Inflammatory macrophage treated with lipopolysaccharide for 4 hours (primary cell): ENCODE data around the gene XYLT1.
A peak's percentile ranks its signal among the peaks of the same experiment; 100 is the strongest.

Experiments used
- DNase-seq: peaks from one replicate; pipeline ENCODE4 v3.0.0-alpha.2; 2020

XYLT1 gene

DNA sequence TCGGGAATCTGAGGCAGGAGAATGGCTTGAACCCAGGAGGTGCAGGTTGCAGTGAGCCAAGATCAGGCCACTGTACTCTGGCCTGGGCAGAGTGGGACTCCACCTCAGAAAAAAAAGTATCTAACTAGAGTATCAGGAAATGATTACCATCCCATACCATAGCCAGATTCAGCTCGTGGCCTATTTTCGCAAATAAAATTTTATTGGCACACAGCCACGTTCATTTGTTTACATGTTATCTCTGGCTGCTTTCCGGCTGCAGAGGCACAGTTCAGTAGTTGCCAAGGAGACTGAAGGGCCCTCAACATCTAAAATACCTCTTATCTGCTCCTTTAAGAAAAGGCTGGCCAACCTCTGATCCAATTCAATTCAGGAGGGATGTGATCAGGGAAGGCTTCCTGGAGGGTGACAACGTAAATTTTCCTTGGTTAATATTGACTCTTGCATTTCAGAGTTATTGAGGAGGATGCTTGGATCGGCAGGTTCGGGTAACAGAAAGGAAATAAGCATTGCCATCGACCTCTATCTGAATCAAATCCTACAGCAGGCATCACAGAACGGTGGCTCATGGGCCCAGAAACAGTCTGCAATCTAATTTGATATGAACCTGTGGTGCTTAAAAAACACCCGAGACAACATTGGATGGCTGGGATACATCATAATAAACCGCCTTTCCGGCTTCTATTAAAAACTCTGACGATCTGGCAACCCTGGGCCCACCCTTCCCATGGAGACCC, 73.8 kb downstream of the XYLT1 start:
- no peak for DNase-seq

DNA sequence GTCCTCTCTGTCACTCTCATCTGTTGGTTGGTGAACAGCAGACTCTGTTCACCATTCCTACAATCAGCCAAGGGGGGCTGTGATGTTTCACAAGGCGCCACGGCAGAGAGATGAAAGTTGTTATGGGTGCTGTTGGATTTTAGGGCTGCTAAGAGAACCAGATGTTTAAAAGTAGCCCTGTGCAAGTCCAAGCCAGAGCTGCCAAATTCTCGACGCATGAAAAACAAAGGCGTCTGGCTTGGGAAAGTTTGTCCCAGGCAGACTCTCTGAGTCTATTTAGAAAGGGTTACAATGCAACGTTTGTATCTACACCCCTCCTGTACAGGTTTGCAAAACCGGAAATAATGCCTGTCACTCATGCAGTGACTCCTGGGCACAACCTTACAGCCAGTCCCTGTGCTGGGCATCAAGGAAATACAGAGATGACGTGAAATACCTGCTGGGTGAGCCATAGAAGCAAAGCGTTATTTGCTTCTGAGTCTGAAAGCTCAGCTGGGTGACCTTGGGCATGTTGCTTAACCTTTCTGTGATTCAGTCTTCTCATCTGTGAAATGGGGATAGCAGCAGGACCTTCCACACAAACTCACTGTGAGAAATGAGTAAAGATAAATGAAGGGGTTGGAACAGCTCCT, 74.8 kb downstream of the XYLT1 start:
- no peak for DNase-seq

DNA sequence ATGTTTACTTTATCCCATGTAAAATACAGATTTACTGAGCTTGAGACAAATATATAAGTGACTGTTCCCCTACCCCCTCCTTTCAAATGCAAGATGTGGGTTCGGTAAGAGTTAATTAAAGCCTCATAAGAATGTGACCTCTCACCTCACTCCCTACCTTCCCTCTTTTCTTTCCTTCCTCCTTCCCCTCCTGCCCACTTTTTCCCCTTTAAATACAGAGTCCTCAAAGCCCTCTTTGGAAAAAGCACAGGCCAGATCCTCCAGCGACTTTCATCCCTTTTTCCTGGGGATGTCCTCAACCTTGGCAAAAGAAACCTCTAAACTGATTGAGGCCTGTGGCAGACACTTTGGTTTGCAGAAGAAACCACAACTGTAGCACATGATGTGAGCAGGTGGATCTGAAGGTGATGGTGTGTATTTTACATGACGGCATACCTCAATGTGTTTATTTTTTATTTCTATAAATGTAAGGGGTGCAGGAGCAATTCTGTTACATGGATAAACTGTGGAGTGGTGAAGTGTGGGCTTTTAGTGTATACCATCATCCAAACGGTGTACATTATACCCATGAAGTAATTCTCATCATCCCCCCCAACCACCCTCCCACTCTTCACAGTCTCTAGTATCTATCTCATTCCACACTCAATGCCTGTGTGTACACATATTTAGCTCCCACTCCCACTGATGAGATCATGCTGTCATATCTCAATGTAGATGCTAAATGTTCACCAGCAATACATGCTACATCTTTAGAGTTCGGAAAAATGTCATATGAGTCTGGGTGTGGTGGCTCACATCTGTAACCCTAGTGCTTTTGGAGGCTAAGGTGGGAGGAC, 77.7 kb downstream of the XYLT1 start:
- no peak for DNase-seq

DNA sequence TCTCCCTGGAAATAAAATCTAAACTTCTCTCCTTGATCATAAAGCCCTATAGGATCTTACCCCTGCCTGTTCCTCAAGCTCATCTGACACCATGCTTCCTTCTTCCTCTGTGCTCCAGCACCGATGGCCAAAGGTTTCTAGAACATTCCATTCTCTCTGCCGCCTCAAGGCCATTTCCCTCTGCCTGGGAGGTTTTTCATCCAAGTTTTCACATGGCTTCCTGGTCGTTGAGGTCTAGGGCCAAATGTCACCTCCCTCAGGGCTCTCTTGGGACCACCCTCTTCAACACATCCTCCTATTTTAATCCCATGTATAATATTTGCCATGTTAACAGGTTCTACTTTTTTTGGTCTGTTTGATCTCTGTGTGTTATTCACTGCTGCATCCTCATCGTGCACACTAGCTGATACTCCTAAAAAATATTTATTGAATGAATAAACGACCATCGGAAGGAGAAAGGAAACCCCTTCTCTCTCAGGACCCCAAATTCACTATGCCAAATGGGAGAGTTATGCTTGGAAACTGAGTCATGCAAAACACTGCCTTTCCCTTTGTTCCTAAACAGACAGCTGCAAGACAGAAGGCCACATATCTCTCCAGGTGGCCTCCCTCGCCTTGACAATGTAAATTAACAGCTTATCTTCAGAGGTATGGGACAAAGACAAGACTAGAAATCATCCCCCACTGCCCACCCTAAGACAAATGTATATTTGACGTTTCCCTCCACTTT, 78.5 kb downstream of the XYLT1 start:
- no peak for DNase-seq

- DNase-seq: no peak
Observed at GRCh38 chr16:17391715-17392114, 79.0 kb downstream of the XYLT1 start.

- no peak for DNase-seq
Observed at GRCh38 chr16:17389384-17389783, 81.4 kb downstream of the XYLT1 start.

DNA sequence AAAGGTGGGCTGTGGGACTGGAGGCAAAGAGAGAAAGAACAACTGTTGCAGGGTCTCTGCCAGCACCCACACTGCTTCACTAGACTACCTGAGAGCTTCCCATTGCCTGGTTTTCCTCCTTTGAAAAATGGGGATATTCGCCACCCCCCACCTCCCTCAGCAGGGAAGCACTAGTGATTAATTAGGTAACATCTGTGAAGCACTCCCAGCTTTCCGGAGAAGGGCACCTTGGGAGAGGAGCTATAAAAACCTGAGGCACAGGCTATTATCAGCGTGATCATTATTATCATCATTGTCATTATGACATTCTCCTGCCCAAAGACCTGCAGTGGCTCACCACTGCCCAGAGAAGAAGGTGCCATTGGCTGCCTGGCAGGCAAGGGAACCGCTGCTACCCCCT, 83.5 kb downstream of the XYLT1 start:
- no peak for DNase-seq

DNA sequence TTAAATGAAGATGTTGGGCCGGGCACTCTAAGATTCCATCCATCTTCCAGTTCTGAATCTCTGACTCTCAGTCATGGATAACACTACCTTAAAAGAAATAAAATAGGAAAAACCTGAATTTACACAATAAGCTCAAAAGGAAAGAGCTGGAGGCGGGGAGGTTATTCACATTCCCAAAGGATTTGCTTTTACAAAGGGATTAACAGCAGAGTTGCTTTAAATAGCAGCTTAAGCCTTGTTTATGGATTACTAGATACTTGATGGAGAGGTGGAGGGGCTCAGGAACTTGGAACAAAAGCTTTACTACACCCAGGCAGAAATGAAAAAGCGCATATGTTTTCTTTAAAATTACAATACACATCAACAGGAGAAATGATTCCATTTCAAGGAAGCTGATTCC, 84.5 kb downstream of the XYLT1 start:
- DNase-seq: no peak

GRCh38 chr16:17384471-17384870, 86.3 kb downstream of the XYLT1 start:
- DNase-seq: no peak

DNA sequence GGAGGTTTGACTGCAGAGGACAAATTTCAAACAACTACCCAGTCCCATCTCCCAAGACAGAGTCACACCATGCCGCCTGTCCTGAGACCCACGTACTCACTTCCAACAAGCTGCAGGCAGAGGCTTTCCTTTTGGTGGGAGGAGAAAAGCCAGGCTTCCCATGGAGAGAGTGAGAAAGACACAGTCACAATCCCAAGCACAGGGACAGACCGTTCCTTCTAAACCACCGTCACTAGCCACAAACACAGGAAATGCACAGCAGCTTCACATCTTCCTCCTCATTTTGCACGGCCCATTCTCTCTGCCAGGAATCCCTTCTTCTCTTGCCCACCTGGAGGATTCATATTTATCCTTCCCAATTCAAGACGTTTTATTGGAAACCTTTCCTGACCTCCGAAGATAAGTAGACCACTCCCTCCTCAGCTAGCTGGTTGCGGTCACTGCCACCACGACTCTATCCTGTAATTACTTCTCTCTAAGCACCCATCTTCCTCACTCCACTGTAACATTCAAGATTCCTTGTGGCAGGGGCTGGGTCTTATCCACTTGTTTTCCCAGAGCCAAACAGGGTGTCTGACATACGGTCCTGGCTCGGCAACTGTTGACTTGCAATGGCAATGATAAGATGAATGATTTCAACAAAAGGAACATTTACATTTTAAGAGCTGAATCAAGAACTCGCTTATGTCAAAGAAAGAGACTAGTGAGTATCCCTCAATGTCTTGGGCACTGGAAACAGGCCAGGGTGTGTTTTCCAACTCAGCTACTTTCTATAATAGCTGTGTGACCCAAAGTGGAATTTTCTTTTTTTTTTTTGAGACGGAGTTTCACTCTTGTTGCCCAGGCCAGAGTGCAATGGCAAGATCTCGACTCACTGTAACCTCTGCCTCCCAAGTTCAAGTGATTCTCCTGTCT, 87.6 kb downstream of the XYLT1 start:
- DNase-seq: no peak

DNA sequence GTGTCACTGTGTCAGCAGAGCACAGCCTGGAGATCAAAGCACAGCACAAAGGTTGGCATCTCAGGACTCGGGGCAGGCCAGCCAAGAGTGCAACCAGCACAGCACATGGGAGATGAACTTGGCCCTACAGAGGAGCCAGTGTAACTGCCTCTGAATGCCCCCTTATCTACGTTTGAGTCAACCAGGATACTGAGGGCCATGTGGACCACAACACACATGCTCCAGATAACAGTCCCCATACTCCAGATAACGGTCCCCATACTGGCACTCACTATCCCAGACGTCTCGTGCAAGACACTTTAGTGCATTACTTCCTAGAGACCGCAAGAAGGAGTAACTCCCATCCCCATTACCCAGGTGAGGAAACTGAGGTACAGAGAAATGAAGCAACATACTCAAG, 88.2 kb downstream of the XYLT1 start:
- DNase-seq: no peak

- no peak for DNase-seq
Observed at GRCh38 chr16:17381784-17382183, 89.0 kb downstream of the XYLT1 start.

GRCh38 chr16:17380613-17381012, 90.1 kb downstream of the XYLT1 start:
- DNase-seq: peak; percentile 89

GRCh38 chr16:17379121-17379571, 91.6 kb downstream of the XYLT1 start:
- DNase-seq: no peak

DNA sequence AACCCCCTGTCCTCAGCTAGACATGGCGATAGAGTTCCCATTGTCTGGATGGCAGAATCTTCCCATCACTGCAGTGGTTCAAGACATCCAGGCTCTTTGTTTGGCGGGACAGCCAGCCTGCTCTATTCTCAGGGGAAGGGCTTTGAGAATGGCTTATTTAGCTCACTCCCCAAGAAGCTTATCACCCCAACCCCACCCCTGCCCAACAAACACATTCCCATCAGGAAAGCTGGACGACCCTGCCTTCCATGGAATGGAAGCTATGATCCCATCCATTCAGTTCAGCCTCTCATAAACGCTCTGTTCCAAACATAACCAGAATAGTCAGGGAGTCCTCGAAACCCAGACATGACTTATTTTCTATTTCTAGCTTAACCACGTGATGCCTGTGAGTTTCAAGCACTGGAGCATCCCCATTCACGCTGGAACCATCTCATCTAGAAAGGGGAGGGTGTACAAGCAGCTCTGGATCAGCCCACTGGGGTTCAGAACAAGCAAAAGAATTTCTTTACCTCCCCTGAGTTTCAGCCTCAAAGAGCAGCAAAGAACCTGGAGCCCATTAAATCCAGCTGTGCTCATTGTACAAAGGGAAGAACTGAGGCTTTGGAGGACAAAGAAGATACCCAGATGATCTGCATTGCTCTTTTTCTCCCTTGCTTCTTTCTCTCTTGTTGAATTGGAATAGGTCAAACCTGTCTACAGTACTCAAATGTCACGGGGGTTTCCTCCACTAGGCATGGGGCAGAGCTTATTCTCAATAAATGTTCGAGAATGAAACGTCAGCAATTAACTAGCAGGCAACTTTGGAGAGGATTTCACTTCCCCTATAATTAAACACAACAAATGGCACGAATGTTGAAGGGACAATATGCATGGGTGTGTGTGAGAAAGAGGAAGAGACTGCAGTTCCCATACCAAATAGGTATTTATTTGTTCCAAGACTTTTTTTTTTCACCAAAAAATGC, 93.1 kb downstream of the XYLT1 start:
- DNase-seq: peak; percentile 82

DNA sequence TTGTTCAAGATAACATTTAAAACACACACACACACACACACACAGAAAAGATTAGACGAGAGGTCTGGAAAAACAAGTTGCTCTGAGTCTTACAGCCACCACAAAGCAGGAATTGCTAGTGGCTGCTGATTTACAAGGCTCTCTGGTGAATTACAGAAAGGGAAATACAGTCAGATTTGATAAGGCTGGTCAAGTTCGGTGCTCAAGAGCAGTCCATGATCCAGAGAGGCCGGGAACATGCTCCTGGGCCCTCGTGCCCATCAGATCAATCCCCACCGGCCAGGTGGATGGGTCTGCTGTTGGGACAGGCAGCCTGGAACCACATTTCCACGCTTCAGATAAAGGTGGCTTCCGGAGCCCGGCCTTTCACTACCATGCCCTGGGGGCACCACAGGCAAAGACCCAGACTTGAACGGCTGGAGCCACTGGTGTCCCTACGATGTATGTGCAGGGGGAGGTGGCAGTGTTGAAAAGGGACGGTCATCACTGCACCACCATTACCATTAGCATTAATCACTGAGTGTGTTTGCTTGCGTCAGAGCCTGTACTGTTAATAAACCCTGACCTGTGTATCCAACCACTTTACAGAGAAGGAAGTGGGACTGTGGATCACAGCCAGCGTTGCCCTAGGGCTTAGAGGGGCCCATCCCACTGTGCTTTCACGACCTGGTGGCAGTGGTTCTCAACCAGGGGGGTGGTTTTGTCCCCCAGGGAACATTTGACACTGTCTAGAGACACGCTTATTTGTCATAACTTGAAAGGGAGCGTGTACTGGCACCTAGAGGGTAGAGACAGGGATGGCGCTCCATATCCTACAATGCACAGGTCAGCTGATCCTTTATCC, 95.1 kb downstream of the XYLT1 start:
- DNase-seq: peak; percentile 67

DNA sequence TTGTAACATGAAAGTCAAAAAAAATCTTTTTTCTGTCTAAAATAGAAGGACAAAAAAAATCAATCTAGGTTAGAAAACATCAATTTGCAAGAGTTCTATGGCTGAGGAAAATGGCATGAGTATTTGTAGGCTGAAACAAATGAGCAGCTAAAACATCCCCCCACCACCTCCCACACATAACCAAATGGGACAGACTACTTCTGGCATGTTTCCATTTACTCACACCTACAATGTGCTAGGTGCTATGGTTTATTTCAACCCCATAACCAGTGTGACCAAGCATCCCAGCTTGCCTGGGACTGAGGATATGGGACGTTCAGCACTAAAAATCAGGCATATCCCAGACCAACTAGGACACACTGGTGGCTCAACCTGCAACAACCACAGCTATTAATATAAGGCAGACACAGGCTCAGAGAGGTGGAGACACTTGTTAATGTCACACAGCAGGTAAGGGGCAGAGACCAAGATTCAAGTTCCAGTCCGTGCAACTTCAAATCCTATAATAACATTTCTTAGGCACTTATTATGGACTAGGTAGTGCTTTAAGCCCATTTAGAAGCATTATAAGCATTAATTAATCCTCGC, 96.0 kb downstream of the XYLT1 start:
- DNase-seq: no peak

- DNase-seq: no peak
Observed at GRCh38 chr16:17373533-17373932, 97.2 kb downstream of the XYLT1 start.

GRCh38 chr16:17372386-17372785, 98.4 kb downstream of the XYLT1 start:
- no peak for DNase-seq
